ENCODE results near the gene NCBP3.

NCBP3 gene

DNA sequence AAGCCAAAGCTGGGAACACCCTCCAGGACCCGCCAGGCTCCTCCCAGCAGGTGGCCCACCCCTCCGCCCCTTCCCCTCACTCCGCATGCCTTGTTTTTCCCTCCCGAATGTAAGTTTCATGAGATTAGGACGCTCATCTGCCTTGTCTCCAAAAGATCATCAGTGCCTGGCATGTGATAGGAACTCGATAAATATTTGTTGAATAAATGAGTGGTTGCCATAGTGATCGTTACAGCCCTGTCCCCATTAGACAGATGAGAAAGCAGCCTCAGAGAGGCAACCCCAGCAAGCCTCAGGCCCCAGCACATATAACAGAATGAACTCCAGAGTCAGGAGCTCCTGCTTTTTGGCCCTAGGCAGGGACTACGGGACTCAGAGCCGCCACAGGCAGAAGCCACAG, 41.8 kb upstream of the NCBP3 start:
- Histone ChIP-seq H3K4me3 (ENCODE audit: low read depth, low read length, poor library complexity, severe bottlenecking) (no peak overlapping the region), H3K9me2 (ENCODE audit: low read depth, low read length) (no peaks in the 10 kb centered on the region), H4K20me1 (ENCODE audit: insufficient read depth, low read length) (no peaks in the 10 kb centered on the region), H3F3A (ENCODE audit: insufficient read depth, low read length) (no peaks in the 10 kb centered on the region), H3K27ac (ENCODE audit: low read depth, low read length, poor library complexity, severe bottlenecking) (no peak overlapping the region), H3K79me2 (ENCODE audit: insufficient read depth, low read length) (no peaks in the 10 kb centered on the region), H3K4me1 (ENCODE audit: insufficient read depth, low read length, severe bottlenecking) (peaks cover 7% of the 10 kb centered on the region), H3K9ac (ENCODE audit: low read length) (no peak overlapping the region), H3K36me3 (ENCODE audit: insufficient read depth, low read length) (no peaks in the 10 kb centered on the region), H3K4me2 (ENCODE audit: low read length) (no peak overlapping the region), H3K9me3 (ENCODE audit: low read length) (no peaks in the 10 kb centered on the region), H3K27me3 (ENCODE audit: insufficient read depth, low read length) (peaks cover 8% of the 10 kb centered on the region; the same call in 1 of the 2 replicates), H2AFZ (ENCODE audit: low read length) (no peak overlapping the region)
- no peak for TF ChIP-seq EZH2 (IDR thresholded peaks at IDR 0.05; ENCODE audit: borderline replicate concordance, low read length)
- TF ChIP-seq, protein P1, sequence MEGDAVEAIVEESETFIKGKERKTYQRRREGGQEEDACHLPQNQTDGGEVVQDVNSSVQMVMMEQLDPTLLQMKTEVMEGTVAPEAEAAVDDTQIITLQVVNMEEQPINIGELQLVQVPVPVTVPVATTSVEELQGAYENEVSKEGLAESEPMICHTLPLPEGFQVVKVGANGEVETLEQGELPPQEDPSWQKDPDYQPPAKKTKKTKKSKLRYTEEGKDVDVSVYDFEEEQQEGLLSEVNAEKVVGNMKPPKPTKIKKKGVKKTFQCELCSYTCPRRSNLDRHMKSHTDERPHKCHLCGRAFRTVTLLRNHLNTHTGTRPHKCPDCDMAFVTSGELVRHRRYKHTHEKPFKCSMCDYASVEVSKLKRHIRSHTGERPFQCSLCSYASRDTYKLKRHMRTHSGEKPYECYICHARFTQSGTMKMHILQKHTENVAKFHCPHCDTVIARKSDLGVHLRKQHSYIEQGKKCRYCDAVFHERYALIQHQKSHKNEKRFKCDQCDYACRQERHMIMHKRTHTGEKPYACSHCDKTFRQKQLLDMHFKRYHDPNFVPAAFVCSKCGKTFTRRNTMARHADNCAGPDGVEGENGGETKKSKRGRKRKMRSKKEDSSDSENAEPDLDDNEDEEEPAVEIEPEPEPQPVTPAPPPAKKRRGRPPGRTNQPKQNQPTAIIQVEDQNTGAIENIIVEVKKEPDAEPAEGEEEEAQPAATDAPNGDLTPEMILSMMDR (IDR thresholded peaks at IDR 0.05; ENCODE audit: low read length) = no peak

DNA sequence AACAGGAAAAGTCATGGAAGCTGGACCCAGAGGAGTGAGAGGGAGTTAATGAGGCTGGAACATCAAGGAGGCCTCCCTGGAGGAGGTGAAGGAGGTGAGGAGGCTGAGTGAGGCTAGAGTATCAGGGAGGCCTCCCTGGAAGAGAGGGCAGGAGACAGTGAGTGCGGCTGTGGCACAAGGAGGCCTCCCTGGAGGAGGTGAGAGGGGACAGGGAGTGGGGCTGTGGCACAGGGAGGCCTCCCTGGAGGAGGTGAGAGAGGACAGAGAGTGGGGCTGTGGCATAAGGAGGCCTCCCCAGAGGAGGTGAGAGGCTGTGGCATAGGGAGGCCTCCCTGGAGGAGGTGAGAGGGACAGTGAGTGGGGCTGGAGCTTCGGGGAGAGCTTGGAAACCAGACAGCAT, 41.3 kb upstream of the NCBP3 start:
- Histone ChIP-seq H3K79me2 (ENCODE audit: insufficient read depth, low read length) (no peaks in the 10 kb centered on the region), H3K4me1 (ENCODE audit: insufficient read depth, low read length, severe bottlenecking) (peaks cover 6% of the 10 kb centered on the region), H3K27ac (ENCODE audit: low read depth, low read length, poor library complexity, severe bottlenecking) (no peak overlapping the region), H3K36me3 (ENCODE audit: insufficient read depth, low read length) (no peaks in the 10 kb centered on the region), H3F3A (ENCODE audit: insufficient read depth, low read length) (no peaks in the 10 kb centered on the region), H3K4me3 (ENCODE audit: low read depth, low read length, poor library complexity, severe bottlenecking) (no peak overlapping the region), H3K27me3 (ENCODE audit: insufficient read depth, low read length) (peaks cover 8% of the 10 kb centered on the region; the same call in 1 of the 2 replicates), H3K9ac (ENCODE audit: low read length) (no peak overlapping the region), H4K20me1 (ENCODE audit: insufficient read depth, low read length) (no peaks in the 10 kb centered on the region), H2AFZ (ENCODE audit: low read length) (no peak overlapping the region), H3K9me2 (ENCODE audit: low read depth, low read length) (no peaks in the 10 kb centered on the region), H3K4me2 (ENCODE audit: low read length) (no peak overlapping the region), H3K9me3 (ENCODE audit: low read length) (no peaks in the 10 kb centered on the region)
- no peak for TF ChIP-seq EZH2 (IDR thresholded peaks at IDR 0.05; ENCODE audit: borderline replicate concordance, low read length)
- TF ChIP-seq, protein P1 (IDR thresholded peaks at IDR 0.05; ENCODE audit: low read length) = no peak

DNA sequence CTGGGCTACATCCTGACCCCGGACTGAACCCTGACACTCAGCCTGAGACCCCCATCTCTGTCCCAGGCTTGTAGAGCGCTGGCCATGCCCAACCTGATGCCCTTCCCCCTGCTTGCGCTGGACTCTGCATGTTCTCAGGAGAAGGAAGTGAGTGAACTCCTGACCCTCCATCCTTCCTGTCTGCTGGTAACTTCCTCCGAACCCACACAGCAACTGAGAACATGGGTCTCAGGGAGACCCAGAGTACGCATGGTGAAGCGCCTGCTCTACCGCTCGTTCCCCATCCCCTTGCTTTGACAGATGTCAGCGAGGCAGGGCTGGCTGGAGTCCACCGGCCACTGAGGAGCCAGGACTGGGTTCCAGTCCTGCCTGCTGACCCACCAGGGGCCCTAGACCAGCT, 40.7 kb upstream of the NCBP3 start:
- Histone ChIP-seq H3K9me3 (ENCODE audit: low read length) (no peaks in the 10 kb centered on the region), H3K9ac (ENCODE audit: low read length) (no peak overlapping the region), H3K4me3 (ENCODE audit: low read depth, low read length, poor library complexity, severe bottlenecking) (no peak overlapping the region), H3K27ac (ENCODE audit: low read depth, low read length, poor library complexity, severe bottlenecking) (no peak overlapping the region), H4K20me1 (ENCODE audit: insufficient read depth, low read length) (no peaks in the 10 kb centered on the region), H3K79me2 (ENCODE audit: insufficient read depth, low read length) (no peaks in the 10 kb centered on the region), H3K4me2 (ENCODE audit: low read length) (no peak overlapping the region), H3K4me1 (ENCODE audit: insufficient read depth, low read length, severe bottlenecking) (no peaks in the 10 kb centered on the region), H3F3A (ENCODE audit: insufficient read depth, low read length) (no peaks in the 10 kb centered on the region), H3K36me3 (ENCODE audit: insufficient read depth, low read length) (no peaks in the 10 kb centered on the region), H3K27me3 (ENCODE audit: insufficient read depth, low read length) (peaks cover 5% of the 10 kb centered on the region; the same call in 1 of the 2 replicates), H3K9me2 (ENCODE audit: low read depth, low read length) (no peaks in the 10 kb centered on the region), H2AFZ (ENCODE audit: low read length) (no peak overlapping the region)
- TF ChIP-seq, protein P1 (IDR thresholded peaks at IDR 0.05; ENCODE audit: low read length) = no peak
- no peak for TF ChIP-seq EZH2 (IDR thresholded peaks at IDR 0.05; ENCODE audit: borderline replicate concordance, low read length)

Data from OCI-LY1 (cell line).